Raji (cell line): ENCODE measurements around the gene SPTB.

Source experiments
- POLR2A ChIP-seq: IDR thresholded peaks from 2 replicates; pipeline ENCODE4 v1.6.1; 2011; ENCODE audit warnings: low read depth, low read length, control low read depth; ENCODE audit not compliant: insufficient read depth

SPTB gene

DNA sequence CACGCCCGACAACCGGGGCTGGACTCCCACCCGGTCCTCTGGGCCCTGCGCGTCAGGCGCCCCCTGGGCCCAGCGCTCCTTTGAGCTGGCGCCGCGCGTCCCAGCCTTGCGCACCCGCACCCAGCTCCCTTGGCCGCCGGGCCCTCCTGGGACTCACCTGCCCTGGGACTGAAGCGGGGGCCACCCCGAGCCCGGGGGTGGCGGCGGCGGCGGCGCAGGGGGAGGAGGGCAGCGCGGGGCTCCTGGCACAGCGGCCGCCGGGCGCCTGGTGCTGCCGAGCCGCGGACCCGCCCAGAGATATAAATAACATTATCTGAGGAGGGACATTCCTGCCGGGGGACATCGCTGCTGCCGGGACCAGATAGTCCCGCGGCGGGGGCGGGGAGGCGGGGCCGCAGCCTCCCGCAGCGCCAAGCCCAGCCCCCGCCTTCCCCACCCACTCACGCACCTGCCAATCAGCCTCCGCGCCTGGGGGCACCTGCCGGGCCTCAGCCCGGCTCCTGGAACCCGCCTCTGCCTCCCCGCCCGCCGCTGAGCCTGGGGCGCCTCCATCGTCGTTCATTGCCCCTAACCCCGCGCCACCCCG, at the start of gene SPTB:
Gene SPTB, minus strand, starts transcription at position 273 of the 586 bp plus-strand sequence. CDS start 56,813 bp downstream, outside the sequence.
- no peak for TF ChIP-seq POLR2A

DNA sequence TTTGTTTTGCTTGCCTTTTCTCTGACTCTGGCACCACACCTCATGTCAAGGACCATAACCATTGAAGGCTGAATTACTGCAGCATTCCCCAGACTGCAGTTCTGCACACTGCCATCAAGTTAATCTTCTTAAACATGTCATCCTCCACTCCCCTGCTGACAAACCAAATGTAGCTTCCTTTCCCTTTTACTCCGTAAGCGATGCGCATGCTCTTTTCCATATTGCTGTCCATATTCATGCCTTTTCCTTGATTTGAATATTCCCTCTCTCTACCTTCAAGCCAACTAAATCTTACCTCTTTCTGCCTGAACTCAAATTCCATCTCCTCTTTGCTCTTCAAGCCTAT, 49.3 kb upstream of the SPTB start:
- no peak for TF ChIP-seq POLR2A

DNA sequence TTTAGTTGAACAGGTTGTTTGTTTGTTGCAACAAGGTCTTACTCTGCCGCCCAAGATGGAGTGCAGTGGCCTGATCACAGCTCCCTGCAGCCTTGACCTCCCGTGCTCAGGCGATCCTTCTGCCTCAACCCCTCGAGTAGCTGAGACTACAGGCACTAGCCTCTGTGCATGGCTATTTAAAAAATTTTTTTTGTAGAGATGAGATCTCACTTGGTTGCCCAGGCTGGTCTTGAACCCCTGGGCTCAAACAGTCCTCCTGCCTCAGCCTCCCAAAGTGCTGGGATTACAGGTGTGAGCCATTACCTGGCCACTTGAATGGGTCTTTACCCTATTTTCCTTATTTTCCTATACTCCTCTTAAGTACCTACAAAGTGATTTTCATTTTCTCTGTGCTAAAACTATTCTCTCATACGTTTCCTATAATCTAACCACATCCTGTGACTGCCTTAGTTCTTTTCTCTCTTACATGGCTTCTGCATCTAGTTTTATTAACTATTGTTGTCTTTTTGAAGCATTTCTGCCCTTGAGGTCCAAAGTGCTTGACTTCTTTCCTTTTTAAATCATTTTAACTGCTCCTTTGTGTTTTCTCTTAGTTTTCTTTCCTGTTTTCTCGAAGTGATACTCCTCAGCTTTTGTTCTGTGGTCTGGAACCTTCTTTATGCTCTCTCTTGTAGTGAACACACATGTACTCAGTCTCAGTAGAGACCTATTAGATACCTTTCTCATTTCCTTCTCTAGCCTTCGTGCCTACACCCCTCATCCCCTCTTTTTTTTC, 48.7 kb upstream of the SPTB start:
- TF ChIP-seq POLR2A: no peak

DNA sequence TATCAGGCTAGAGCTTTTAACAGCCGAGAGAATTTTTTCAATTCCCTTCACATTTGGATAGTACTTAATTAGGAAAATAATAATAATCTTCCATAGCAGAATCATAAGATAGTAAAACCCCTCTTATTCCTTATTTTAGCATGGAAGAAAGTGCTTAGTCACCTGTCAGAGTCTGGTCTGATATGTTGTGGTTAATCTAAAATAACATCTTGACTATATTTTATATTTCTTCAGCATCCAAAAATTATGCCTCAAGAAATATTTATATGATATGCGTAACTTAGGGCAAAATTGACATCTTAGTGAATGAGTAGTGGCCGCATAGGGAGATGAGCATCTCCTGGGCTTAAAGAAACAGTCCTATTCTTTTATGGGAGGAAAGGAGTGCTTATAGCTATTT, 47.3 kb upstream of the SPTB start:
- no peak for TF ChIP-seq POLR2A

DNA sequence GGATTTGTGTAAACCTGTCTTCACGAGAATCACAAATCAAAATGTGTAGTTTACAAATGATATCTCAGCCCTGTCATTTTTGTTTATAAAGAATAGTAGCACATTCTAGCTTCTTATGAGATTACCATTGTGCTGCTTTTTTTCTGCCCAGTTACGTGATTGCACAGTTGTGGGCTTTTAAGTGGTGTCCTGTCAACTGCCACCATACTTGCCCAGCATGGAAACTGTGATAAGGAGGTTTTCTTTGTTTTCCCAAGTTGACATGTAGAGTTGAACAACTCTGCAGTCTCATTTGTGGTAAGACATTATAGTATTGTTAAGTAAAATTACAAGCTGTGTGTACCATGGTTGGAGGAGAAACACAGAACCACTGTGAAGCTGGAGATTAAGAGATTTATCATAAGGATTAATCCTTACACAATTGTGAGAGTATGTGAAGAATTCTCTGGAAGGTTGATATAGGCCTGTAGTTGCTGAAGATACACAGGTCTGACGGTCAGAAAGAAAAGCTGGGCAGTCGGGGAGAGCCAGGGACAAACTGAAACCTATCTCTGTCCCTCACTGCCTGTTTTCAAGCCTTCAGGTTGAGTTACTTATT, 46.8 kb upstream of the SPTB start:
- TF ChIP-seq POLR2A: no peak

DNA sequence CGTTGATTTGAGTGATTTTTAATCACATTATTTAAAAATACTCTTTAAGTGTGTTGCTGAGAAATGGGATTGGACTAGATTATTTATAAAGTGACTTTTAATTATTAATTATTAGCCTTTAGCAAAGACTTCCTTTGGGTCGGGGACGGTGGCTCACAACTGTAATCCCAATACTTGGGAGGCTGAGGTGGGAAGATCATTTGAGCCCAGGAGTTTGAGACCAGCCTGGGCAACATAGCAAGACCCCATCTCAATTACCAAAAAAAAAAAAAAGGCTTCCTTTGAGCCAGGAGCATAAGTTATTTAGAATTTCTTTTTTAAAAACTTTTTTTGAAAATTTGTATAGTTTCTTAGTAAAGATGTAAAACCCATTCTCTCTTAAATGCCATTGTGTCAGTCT, 43.3 kb upstream of the SPTB start:
- TF ChIP-seq POLR2A: no peak

DNA sequence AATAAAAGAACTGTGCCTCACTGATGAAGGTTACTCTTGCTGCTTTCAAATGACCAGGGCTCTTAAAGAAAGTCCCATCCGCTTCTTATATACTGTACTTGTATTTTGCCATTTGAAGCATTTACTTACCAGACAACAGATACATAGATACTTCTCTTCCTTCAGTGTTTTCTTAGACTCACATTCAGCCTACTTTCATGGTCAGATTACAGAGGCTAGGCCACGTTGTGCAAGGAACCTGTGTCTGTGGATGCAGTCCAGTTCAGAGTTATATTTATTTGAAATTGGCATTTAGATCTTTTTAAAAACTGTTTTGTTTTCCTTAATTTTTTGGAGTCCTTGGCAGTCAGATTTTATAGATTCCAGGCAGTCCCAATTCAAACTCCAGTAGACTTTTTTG, 40.8 kb upstream of the SPTB start:
- TF ChIP-seq POLR2A: no peak

DNA sequence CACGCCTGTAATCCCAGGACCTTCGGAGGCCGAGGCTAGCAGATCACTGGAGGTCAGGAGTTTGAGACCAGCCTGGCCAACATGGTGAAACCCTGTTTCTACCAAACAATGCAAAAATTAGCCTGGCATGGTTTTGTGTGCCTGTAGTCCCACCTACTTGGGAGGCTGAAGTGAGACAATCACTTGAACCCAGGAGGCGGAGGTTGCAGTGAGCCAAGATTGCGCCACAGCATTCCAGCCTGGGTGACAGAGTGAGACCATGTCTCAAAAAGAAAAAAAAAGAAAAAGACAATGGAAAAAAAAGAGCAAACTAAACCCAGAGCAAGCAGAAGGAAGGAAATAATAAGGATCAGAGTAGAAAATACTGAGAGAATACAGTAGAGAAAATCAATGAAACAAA, 39.9 kb upstream of the SPTB start:
- TF ChIP-seq POLR2A: no peak

DNA sequence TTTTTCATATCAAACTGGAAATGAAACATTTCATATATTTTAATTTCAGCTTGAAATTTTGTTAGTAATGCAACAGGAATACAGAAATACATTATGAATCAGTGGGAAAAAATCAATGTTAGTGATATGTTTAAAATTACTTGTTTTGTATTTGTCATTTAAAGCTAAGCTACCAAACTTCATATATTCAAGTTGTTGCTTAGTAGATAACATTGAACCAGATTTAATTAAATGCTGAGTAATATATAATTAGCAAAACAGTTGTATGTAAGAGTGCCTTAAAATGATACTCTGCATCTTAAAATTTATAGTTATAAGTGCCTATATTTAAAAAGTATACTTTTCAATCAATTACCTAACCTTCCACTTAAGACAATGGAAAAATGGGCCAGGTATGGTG, 39.5 kb upstream of the SPTB start:
- no peak for TF ChIP-seq POLR2A

DNA sequence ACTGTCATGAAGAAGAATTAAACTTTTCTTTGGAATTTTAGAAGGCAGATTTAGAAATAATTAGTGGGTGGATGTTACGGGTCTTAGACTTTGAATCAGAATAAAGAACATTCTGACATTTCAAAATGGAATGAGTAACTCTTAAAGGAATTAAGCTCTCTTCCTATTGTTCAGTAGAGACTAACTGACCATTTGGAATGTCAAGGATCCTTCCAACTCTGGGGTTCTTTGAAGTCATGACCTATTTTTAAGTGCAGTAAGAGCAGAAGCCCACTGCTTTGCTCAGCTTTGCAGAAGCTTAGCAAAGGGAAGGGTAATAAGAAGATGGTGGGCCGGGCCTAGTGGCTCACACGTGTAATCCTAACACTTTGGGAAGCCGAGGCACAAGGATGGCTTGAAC, 38.5 kb upstream of the SPTB start:
- no peak for TF ChIP-seq POLR2A

DNA sequence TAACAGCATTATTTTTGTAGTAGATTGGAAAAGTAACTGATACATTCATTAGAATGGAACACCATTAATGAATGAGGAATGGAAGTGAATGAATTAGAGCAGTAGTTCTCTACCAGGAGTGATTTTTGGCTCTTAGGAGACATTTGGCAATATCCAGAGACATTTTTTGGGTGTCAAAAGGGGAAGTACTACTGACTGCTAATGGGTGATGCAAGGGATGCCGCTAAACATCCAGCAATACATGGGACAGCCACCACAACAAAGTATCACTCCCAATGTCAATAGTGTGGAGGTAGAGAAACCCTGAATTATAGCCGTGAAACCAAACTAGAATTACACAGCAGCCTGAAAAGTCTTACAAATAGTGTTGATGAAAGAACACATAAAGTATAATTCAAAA, 36.1 kb upstream of the SPTB start:
- no peak for TF ChIP-seq POLR2A

DNA sequence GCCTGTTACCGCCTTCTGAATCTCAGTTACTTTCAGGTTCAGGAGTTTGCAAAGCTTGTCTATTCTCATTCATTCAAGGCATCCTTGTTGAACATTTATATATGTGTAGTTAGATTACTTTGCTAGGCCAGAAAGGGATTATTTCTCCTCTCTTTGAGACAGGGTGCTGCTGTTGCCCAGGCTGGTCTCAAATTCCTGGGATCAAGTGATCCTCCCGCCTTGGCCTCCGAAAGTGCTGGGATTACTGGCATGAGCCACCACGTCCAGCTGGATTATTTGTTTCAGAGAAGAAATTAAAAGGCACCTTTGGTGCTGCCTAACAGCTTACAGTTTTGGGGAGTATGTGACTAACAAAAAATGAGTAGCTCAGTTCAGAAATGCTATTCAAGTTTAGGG, 35.3 kb upstream of the SPTB start:
- TF ChIP-seq POLR2A: no peak

DNA sequence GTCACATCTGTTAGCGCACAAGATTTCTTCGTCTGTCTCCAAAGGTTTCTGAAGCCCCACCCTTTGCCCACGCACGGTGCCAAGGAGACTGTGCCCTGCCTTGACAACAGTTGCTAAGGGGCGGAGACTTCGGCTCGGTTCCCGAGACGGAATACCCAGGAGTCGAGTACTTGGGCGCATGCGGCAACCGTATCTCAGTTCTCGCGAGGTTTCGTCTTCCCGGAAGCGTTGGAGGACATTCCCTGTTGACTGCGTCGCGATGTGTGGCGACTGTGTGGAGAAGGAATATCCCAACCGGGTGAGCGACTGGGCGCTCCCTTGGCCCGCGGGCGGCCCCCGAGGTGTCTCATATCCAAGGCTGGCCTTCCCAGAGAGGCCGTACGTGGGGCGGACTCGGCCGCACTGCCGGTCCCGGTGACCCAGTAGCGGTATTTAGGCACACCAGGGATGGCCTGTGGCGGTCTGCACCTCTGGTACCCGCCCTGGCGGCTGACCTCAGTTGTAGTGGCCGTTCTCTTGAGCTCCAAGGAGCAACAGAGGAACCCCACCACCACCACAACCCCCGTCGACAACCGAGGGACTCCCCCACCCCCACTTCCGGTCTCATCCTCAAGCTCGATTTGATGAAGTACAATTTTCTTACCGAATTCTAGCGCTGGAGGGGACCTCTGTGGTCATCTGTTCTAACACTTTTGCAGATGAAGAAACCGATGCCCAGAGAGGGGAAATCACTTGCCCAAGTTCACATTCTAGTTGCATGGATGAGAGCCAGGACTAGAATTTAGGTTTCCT, 34.7 kb upstream of the SPTB start, which contains the start of gene CHURC1:
Gene CHURC1, plus strand, starts transcription at position 219 of the 792 bp plus-strand sequence. Its CDS starts 41 bp downstream, at position 260.
- peak; percentile 97 for TF ChIP-seq POLR2A

DNA sequence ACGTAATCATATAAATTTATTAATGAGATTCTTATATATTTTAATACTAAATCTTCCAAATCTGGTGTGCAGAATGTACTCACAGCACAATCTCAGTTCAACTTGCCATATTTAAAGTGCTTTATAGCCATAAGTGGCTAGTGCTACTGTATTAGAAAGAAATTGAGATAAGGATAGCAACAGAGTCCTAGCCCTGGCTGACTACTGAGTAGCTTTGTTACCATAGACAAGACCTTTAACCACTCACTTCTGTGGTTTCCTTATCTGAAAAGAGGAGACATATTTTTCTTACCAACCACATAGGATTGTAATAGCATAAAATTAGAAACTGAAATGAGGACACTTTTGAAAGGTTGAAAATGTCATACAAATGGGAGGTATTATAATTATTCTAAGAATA, 32.6 kb upstream of the SPTB start:
- no peak for TF ChIP-seq POLR2A

DNA sequence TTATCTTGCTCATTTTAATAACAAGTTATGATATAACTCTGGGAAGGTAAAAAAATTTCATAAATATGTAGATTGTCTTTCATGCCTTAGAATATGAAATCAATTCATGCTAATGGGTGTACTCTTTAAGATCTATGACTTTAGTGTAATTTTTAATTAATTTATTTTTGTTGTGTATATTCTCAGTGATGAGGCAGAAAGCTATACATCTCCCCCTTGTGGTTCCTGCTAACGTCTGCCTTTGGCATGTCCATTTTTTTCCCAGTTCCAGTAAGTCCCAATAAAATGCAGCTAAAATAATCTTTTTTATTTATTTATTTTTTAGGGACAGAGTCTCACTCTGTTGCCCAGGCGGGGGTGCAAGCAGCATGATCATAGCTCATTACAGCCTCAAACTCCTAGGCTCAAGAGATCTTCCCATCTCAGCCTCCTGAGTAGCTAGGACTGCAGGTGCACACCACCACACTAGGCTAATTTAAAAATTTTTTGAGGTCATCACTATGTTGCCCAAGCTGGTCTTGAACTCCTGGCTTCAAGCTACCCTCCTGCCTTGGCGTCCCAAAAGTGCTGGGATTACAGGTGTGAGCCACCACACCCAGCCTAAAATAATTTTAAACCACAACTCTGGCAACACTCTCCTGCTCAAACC, 31.3 kb upstream of the SPTB start:
- no peak for TF ChIP-seq POLR2A
